Stimulated activated CD4-positive, alpha-beta T cell treated with anti-CD3 and anti-CD28 coated beads, Interleukin-12 subunit alpha, Interleukin-12 subunit beta, amount 100 ng/mL, for 48 hours (primary cell): ENCODE measurements around the gene PPIE.
A peak's percentile ranks its signal among the peaks of the same experiment; 100 is the strongest.

Experiments
- DNase-seq, 3 donors: peaks; one replicate each; pipeline ENCODE4 v3.0.0-alpha.2; 2020; ENCODE audit warnings: low read depth in 2 of 3, low spot score in 1 of 3

Gene PPIE

GRCh38 chr1:39738622-39739366 lies at the start of gene PPIE:
Gene PPIE, plus strand, starts transcription at chr1:39738882. Its CDS starts 19 bp downstream, at chr1:39738901.
- peak; percentile 95 to 98 (median 96) for DNase-seq

- DNase-seq, result no peak
Observed at GRCh38 chr1:39689214-39689613, 49.5 kb upstream of the PPIE start.

GRCh38 chr1:39689635-39690034 lies 49.0 kb upstream of the PPIE start:
- DNase-seq, result no peak

- no peak for DNase-seq
Observed at GRCh38 chr1:39690225-39690624, 48.5 kb upstream of the PPIE start.

GRCh38 chr1:39690794-39691382 lies 47.8 kb upstream of the PPIE start:
- DNase-seq, result no peak

GRCh38 chr1:39691383-39692151 lies 47.1 kb upstream of the PPIE start, which contains the start of gene HPCAL4:
Gene HPCAL4, minus strand, starts transcription at chr1:39691433. Its CDS starts 6,830 bp downstream, at chr1:39684603.
- peak; percentile 76 to 85 (median 83) for DNase-seq

GRCh38 chr1:39692152-39693074 lies 46.3 kb upstream of the PPIE start:
- DNase-seq, result no peak

GRCh38 chr1:39694026-39694425 lies 44.7 kb upstream of the PPIE start:
- DNase-seq, result no peak

- no peak for DNase-seq
Observed at GRCh38 chr1:39695016-39695415, 43.7 kb upstream of the PPIE start.

GRCh38 chr1:39696448-39696847 lies 42.2 kb upstream of the PPIE start:
- DNase-seq, result no peak

- no peak for DNase-seq
Observed at GRCh38 chr1:39698568-39698967, 40.1 kb upstream of the PPIE start.

GRCh38 chr1:39699419-39699818 lies 39.3 kb upstream of the PPIE start:
- no peak for DNase-seq

- no peak for DNase-seq
Observed at GRCh38 chr1:39700348-39700747, 38.3 kb upstream of the PPIE start.

- DNase-seq, result no peak
Observed at GRCh38 chr1:39701049-39701439, 37.6 kb upstream of the PPIE start.

- no peak for DNase-seq
Observed at GRCh38 chr1:39704757-39705156, 33.9 kb upstream of the PPIE start.

GRCh38 chr1:39707506-39707905 lies 31.2 kb upstream of the PPIE start:
- DNase-seq, result no peak

- DNase-seq, result no peak
Observed at GRCh38 chr1:39711104-39711965, 27.3 kb upstream of the PPIE start.

GRCh38 chr1:39711966-39712340 lies 26.7 kb upstream of the PPIE start:
- no peak for DNase-seq

GRCh38 chr1:39713557-39713956 lies 25.1 kb upstream of the PPIE start:
- no peak for DNase-seq

GRCh38 chr1:39717809-39718208 lies 20.9 kb upstream of the PPIE start:
- DNase-seq, result no peak
